ENCODE results near the gene SPECC1.

DNA sequence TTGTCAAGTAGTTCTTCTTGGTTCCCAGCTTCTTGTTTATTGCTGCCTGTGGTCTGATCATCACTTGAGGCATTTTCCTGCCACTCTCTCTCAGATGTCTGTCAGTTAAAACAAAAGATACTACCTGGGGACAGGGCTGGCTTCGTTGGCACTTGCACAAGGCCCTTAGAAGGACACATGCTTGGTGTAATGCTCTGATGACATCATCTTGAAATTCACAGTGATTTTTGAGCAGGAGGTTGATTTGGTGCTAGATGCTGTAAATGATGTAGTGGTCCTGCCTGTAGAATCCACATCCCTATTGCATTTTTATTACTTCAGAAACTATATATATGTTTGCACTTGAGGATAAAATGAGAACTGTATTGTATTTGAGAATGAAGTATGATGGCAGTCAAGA lies 247.8 kb downstream of the SPECC1 start:
- TF ChIP-seq, protein P1, sequence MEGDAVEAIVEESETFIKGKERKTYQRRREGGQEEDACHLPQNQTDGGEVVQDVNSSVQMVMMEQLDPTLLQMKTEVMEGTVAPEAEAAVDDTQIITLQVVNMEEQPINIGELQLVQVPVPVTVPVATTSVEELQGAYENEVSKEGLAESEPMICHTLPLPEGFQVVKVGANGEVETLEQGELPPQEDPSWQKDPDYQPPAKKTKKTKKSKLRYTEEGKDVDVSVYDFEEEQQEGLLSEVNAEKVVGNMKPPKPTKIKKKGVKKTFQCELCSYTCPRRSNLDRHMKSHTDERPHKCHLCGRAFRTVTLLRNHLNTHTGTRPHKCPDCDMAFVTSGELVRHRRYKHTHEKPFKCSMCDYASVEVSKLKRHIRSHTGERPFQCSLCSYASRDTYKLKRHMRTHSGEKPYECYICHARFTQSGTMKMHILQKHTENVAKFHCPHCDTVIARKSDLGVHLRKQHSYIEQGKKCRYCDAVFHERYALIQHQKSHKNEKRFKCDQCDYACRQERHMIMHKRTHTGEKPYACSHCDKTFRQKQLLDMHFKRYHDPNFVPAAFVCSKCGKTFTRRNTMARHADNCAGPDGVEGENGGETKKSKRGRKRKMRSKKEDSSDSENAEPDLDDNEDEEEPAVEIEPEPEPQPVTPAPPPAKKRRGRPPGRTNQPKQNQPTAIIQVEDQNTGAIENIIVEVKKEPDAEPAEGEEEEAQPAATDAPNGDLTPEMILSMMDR (IDR thresholded peaks at IDR 0.05) = no peak
- no peak for TF ChIP-seq POLR2A (IDR thresholded peaks at IDR 0.05)
- TF ChIP-seq POLR2AphosphoS5 (IDR thresholded peaks at IDR 0.05) = no peak

Data from breast epithelium (tissue), 3 donors.